ENCODE measurements around the gene SCLY. TPM values are rescaled to one million over a fixed set of nuclear protein-coding genes. Genes with fewer than 3 reads are reported as not detected.
A peak's percentile ranks its signal among the peaks of the same experiment; 100 is the strongest.

Gene SCLY
- total and polyA plus RNA-seq, 2 of the 13 experiments (the other 11 are each of a cell fraction or from before 2014, with no cell fraction given) = 27.9 to 38.6 TPM

- TF ChIP-seq ZBTB40 (IDR thresholded peaks at IDR 0.05) (peak; percentile 51; the same call in 1 of the 2 replicates), ZBTB40 (CRISPR knock-in tag; IDR thresholded peaks at IDR 0.05) (peak; percentile 96), ZSCAN29 (CRISPR knock-in tag; conservative IDR thresholded peaks at IDR 0.05) (peak; percentile 86), ZNF607 (CRISPR knock-in tag; IDR thresholded peaks at IDR 0.05; ENCODE audit: borderline replicate concordance) (peak; percentile 94), MTF1 (CRISPR knock-in tag; IDR thresholded peaks at IDR 0.05) (no peak), ZBTB38 (CRISPR knock-in tag; IDR thresholded peaks at IDR 0.05) (peak; percentile 43), ZNF704 (CRISPR knock-in tag; IDR thresholded peaks at IDR 0.05; ENCODE audit: borderline replicate concordance) (peak; percentile 87; the same call in 1 of the 2 replicates), BORCS8-MEF2B (CRISPR knock-in tag; IDR thresholded peaks at IDR 0.05) (0 out of 2 replicates have a peak, but pooled peaks have one; percentile 57), FOXO1 (CRISPR knock-in tag; IDR thresholded peaks at IDR 0.05) (peak; percentile 60; the same call in 1 of the 2 replicates), SSRP1 (CRISPR knock-in tag; IDR thresholded peaks at IDR 0.05) (no peak), GABPA (IDR thresholded peaks at IDR 0.05; ENCODE audit: low read depth, low read length) (peak; percentile 91), GABPA (CRISPR knock-in tag; IDR thresholded peaks at IDR 0.05; ENCODE audit: low read depth) (peak; percentile 95), SRSF4 (IDR thresholded peaks at IDR 0.05; ENCODE audit: low read depth, low read length, poor library complexity, severe bottlenecking) (no peak), CREM (IDR thresholded peaks at IDR 0.05) (peak; percentile 72), CREM (CRISPR knock-in tag; IDR thresholded peaks at IDR 0.05) (no peak), ZNF225 (CRISPR knock-in tag; IDR thresholded peaks at IDR 0.05) (peak; percentile 87; the same call in 1 of the 2 replicates), ZXDC (CRISPR knock-in tag; IDR thresholded peaks at IDR 0.05) (peak; percentile 9; the same call in 1 of the 2 replicates)
Measured at GRCh38 chr2:238060542-238061314, at the start of gene SCLY (continued).
